Erythroblast (primary cell): ENCODE measurements around the gene ASXL1.

Source experiments
- GATA1 ChIP-seq: IDR thresholded peaks from 2 replicates; pipeline ENCODE4 v1.6.1; 2011; ENCODE audit warnings: low read depth, mild to moderate bottlenecking, control low read depth, low read length, moderate library complexity
- POLR2A ChIP-seq: IDR thresholded peaks from 2 replicates; pipeline ENCODE4 v1.6.1; 2011; ENCODE audit warnings: mild to moderate bottlenecking, low read length

GRCh38 chr20:32462900-32463641 lies 104.9 kb downstream of the ASXL1 start:
- TF ChIP-seq POLR2A (no peak), GATA1 (no peak)
